ENCODE measurements around the gene HOXD10.
A peak's percentile ranks its signal among the peaks of the same experiment; 100 is the strongest.

The HOXD10 gene

DNA sequence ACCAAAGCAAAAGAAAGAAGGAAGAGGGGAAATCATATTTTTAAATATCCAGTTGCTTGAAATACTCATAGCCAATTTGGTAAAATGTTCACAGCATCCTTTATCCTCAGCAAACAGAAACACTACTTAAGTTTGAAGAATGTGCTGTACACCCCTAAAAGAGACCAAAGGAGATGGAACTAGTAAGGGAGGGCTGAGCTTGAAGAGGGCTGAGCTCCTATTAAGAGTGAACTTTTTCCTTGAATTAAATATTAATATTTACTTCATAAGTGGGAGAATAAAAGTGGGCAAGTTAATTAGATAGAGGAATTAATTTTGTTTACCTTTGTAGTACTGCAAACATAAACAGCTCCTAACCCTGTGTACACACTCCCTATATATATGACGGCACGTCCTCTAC lies 39.8 kb upstream of the HOXD10 start:
- ATAC-seq (ENCODE audit: low read depth): no peak
- TF ChIP-seq, protein P1, sequence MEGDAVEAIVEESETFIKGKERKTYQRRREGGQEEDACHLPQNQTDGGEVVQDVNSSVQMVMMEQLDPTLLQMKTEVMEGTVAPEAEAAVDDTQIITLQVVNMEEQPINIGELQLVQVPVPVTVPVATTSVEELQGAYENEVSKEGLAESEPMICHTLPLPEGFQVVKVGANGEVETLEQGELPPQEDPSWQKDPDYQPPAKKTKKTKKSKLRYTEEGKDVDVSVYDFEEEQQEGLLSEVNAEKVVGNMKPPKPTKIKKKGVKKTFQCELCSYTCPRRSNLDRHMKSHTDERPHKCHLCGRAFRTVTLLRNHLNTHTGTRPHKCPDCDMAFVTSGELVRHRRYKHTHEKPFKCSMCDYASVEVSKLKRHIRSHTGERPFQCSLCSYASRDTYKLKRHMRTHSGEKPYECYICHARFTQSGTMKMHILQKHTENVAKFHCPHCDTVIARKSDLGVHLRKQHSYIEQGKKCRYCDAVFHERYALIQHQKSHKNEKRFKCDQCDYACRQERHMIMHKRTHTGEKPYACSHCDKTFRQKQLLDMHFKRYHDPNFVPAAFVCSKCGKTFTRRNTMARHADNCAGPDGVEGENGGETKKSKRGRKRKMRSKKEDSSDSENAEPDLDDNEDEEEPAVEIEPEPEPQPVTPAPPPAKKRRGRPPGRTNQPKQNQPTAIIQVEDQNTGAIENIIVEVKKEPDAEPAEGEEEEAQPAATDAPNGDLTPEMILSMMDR (IDR thresholded peaks at IDR 0.05; ENCODE audit: poor library complexity, severe bottlenecking): no peak
- Histone ChIP-seq H3K27me3 (ENCODE audit: insufficient read depth, poor library complexity, severe bottlenecking) (peaks cover 70% of the 10 kb centered on the region), H3K4me3 (ENCODE audit: severe bottlenecking) (no peak overlapping the region), H3K36me3 (ENCODE audit: low read depth) (no peaks in the 10 kb centered on the region), H3K4me1 (ENCODE audit: insufficient read depth, poor library complexity, severe bottlenecking) (no peaks in the 10 kb centered on the region), H3K27ac (ENCODE audit: poor library complexity, severe bottlenecking) (no peak overlapping the region), H3K9me3 (ENCODE audit: severe bottlenecking) (no peaks in the 10 kb centered on the region)
- no peak for DNase-seq (ENCODE audit: low spot score)

DNA sequence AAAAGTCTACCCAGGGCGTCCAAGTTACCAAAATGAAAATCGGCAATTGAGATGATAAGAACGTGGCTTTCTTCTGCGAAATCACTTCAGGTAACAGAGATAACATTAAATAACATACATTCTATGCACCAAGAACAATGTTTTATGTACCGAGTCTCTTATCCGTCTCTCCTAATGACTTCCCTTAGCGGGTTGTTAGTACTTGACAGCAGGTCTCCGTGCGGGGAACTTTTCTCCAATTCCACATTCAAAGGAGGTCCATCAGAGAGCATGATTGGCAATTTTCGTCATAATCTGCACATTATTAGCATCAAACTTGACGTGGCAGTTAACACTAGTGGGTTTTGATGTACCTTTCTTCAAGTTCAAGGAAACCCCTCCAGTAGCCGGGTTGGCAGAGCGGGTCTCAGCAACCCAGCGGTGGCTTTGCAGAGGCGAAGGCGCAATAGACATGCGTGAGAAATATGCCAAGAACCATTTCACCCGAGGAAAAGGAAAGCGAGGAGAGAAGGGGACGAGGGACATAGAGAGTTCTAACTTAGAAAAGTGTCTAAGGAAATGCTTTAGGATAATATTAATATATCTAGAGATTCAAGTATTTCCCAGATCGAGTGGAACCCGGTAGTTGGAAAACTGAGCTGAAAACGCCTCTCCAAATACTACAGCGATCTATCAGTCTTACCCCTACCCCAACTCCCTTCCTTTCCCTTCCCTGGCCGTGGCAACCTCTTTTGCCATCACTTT lies 37.9 kb upstream of the HOXD10 start:
- H3K4me3 ChIP-seq (ENCODE audit: severe bottlenecking): no peak overlapping the region
- DNase-seq (ENCODE audit: low spot score) (no peak), ATAC-seq (ENCODE audit: low read depth) (no peak)
- H3K36me3 ChIP-seq (ENCODE audit: low read depth): no peaks in the 10 kb centered on the region
- H3K27ac ChIP-seq (ENCODE audit: poor library complexity, severe bottlenecking): no peak overlapping the region
- H3K27me3 ChIP-seq (ENCODE audit: insufficient read depth, poor library complexity, severe bottlenecking): peaks cover 81% of the 10 kb centered on the region
- no peaks in the 10 kb centered on the region for H3K9me3 ChIP-seq (ENCODE audit: severe bottlenecking)
- H3K4me1 ChIP-seq (ENCODE audit: insufficient read depth, poor library complexity, severe bottlenecking): no peaks in the 10 kb centered on the region
- TF ChIP-seq, protein P1 (IDR thresholded peaks at IDR 0.05; ENCODE audit: poor library complexity, severe bottlenecking): no peak

DNA sequence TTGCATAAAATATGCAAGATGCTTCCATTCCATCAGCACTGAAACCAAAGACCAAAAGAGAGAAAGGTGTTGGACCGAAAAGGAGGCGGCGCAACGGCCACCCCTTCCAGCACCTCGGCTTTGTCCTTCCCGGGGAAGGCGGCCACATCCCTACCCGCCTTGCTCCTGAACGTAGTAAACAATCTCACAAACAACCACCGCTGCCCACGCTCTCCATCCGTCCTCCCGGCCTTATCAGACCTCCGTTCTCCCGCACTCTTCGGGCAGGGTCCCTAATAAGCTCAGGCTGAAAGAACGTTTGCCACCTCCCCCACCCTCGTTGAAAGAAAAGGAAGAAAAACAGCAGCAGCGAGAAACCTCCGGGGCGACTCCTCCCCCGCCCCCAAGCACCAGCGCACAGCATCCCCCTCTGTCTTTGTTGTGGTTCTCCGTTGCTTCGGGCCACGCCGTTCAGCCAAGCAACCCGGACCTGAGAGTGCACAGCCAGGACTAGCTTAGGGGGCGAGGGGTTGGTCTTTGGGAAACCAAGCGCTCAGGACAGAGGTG lies 37.2 kb upstream of the HOXD10 start:
- H3K27me3 ChIP-seq (ENCODE audit: insufficient read depth, poor library complexity, severe bottlenecking): peaks cover 86% of the 10 kb centered on the region
- peak overlapping the region; percentile 16 for H3K4me3 ChIP-seq (ENCODE audit: severe bottlenecking)
- TF ChIP-seq, protein P1 (IDR thresholded peaks at IDR 0.05; ENCODE audit: poor library complexity, severe bottlenecking): no peak
- ATAC-seq (ENCODE audit: low read depth): no peak
- no peaks in the 10 kb centered on the region for H3K4me1 ChIP-seq (ENCODE audit: insufficient read depth, poor library complexity, severe bottlenecking)
- no peak for DNase-seq (ENCODE audit: low spot score)
- no peaks in the 10 kb centered on the region for H3K36me3 ChIP-seq (ENCODE audit: low read depth)
- no peak overlapping the region for H3K27ac ChIP-seq (ENCODE audit: poor library complexity, severe bottlenecking)
- no peaks in the 10 kb centered on the region for H3K9me3 ChIP-seq (ENCODE audit: severe bottlenecking)

DNA sequence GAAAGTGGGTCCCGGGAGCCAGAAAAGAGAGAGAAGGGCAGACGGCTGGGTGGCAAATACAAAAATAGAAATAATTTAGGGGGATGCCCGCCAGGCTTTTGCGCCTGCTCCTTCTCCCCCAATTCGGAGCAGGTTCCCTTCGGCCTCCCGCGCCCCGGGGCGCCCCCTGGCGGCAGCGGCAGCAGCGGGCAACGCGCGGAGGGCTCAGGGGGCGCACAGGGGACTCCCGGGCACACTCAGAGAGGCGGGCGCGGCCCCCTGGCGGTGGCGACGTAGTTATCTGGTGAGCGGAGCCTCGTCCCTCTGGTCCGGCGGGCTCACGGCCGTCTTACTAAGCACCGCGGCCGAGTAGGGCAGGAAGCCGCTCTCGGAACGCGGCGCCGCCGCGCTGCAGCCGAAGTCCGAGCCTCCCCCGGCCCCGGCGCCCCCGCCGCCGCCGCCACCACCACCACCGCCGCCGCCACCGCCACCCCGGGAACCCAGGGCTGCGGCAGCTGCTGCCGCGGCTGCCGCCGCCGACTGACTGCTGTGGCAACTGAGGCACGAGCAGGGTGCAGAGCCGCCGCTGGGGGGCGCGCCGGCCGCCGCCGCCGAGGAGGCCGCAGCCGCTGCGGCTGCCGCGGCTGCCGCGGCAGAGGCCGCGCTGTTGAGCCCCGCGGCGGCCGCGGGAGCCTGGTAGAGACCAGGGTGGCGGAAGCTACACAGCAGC lies 36.6 kb upstream of the HOXD10 start:
- Histone ChIP-seq H3K4me3 (ENCODE audit: severe bottlenecking) (peak overlapping the region; percentile 16), H3K36me3 (ENCODE audit: low read depth) (no peaks in the 10 kb centered on the region), H3K27me3 (ENCODE audit: insufficient read depth, poor library complexity, severe bottlenecking) (peaks cover 92% of the 10 kb centered on the region), H3K9me3 (ENCODE audit: severe bottlenecking) (no peaks in the 10 kb centered on the region), H3K27ac (ENCODE audit: poor library complexity, severe bottlenecking) (no peak overlapping the region), H3K4me1 (ENCODE audit: insufficient read depth, poor library complexity, severe bottlenecking) (no peaks in the 10 kb centered on the region)
- peak; percentile 75 for ATAC-seq (ENCODE audit: low read depth)
- no peak for DNase-seq (ENCODE audit: low spot score)
- TF ChIP-seq, protein P1 (IDR thresholded peaks at IDR 0.05; ENCODE audit: poor library complexity, severe bottlenecking): peak; percentile 87

Measured in RWPE2 (cell line).